ES-I3 (cell line): ENCODE results near the gene TPD52L2.

Experiments used
- H3K36me3 ChIP-seq: 2 replicates; pipeline ENCODE4 v1.6.1; 2013; ENCODE audit warnings: mild to moderate bottlenecking, low read length, control low read depth, moderate library complexity; ENCODE audit not compliant: insufficient read depth
- H3K4me1 ChIP-seq: 2 replicates; pipeline ENCODE4 v1.6.1; 2013; ENCODE audit warnings: mild to moderate bottlenecking, control low read depth, low read length; ENCODE audit not compliant: insufficient read depth
- H3K9ac ChIP-seq: 2 replicates; pipeline ENCODE4 v1.6.1; 2013; ENCODE audit warnings: low read depth, mild to moderate bottlenecking, low read length, moderate library complexity
- H3K9me3 ChIP-seq: 2 replicates; pipeline ENCODE4 v1.6.1; 2013; ENCODE audit warnings: mild to moderate bottlenecking, low read length, moderate library complexity; ENCODE audit not compliant: control insufficient read depth, insufficient read depth

TPD52L2 gene

DNA sequence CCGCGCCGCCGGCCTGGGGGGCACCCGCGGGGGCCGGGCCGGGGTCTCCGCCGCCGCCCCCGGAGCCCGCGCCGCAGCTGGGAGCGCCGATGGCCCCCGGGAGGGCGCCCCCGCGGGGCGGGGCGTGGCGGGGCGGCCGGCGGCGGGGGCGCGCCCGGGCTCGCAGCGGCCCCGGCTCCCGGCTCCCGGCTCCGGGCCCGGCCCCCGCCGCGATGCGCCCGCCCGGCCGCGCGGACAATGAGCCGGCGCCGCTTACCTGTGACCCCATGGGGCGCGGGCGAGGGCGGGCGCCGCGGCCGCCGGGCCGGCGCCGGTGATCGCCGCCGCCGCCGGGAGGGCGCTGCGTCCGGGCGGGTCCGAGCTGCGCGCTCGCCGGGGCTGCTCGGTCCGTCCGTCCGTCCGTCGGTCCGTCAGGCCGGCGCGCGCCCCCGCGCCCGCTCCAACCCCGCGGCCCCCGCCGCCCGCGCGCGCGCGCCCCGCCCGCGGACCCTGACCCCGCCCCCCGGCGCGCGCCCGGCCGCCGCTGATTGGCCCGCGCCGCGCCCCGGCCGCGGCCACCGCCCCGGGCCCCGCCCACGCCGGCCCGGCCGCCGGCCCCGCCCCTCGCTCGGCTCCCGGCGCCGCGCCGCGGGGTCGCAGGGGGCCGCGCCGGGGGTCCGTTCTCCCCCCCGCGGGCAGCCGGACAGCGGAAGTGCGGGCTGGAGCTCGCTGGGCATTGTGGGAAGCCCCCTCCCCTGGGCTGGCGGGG lies 34.1 kb upstream of the TPD52L2 start, which contains the start of gene ZBTB46:
ZBTB46 (minus strand) TSS at position 424 of the 748 bp plus-strand sequence. CDS start 40,507 bp downstream, outside the sequence.
- H3K9me3 ChIP-seq = no peaks in the 10 kb centered on the region
- peak within 1 kb of the TSS; percentile 86 for H3K9ac ChIP-seq
- H3K4me1 ChIP-seq = peaks cover 33% of the 10 kb centered on the region
- H3K36me3 ChIP-seq = no peaks in the 10 kb centered on the region

DNA sequence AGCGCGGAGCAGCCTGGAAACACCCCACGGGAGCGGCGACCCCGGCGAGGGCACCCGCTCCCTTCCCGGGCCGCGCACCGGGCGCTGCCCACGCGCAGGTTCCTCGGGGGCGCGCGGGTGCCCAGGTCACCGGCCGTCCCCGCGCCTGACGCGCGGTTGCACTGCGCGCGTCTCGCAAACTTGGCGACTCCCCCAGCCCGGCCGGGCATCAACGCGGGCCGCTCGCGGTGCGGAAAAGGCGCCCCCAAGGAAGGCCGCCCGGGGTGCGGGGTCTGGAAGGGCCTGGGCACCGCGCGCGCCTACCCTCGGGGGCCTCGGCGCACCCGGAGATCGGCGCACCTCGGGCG lies 33.5 kb upstream of the TPD52L2 start:
- Histone ChIP-seq H3K9me3 (no peaks in the 10 kb centered on the region), H3K9ac (peak overlapping the region; percentile 72; the same call in 1 of the 2 replicates), H3K36me3 (no peaks in the 10 kb centered on the region), H3K4me1 (peaks cover 33% of the 10 kb centered on the region)

GRCh38 chr20:63831993-63832686 lies 32.9 kb upstream of the TPD52L2 start:
- peaks cover 33% of the 10 kb centered on the region for H3K4me1 ChIP-seq
- peak overlapping the region; percentile 72 for H3K9ac ChIP-seq
- H3K36me3 ChIP-seq = no peaks in the 10 kb centered on the region
- no peaks in the 10 kb centered on the region for H3K9me3 ChIP-seq

DNA sequence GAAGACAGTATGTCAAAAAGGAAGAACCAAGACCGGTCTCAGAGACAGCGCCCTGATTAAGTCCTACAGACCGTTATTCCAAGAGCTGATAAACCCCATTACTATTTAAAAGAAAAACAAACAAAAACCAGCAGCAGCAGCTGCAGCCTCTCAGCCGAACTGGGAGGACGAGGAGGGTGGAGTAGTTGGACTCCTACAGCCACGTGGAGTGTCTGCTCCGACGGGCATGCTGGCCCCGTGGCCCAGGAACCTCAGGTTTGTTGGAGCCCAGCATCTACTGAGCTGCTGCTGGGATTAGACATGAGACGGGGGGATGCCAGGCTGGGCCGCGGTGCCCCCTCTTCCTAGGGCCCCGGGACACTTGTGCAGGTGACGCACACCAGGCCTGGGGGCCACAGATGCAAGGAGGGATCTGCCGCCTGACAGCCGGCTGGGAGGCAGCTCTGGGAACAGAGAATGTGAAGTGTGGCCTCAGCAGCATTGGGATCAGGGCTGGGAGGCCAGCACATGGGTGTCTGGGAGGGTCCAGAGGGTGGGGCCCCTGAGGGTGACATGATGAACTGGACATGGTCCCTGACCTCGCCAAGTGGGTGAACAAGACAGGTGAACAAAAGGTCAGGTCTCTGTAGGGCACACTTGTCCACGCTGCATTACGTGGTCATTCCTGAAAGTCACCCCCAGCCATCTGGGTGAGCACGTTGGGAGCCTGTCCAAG lies 31.1 kb upstream of the TPD52L2 start:
- Histone ChIP-seq H3K36me3 (no peaks in the 10 kb centered on the region), H3K4me1 (peaks cover 24% of the 10 kb centered on the region; the same call in 1 of the 2 replicates), H3K9ac (no peak overlapping the region), H3K9me3 (no peaks in the 10 kb centered on the region)

GRCh38 chr20:63834491-63834880 lies 30.6 kb upstream of the TPD52L2 start:
- Histone ChIP-seq H3K36me3 (no peaks in the 10 kb centered on the region), H3K9me3 (no peaks in the 10 kb centered on the region), H3K4me1 (peaks cover 18% of the 10 kb centered on the region; the same call in 1 of the 2 replicates), H3K9ac (no peak overlapping the region; the same call in 1 of the 2 replicates)

- Histone ChIP-seq H3K36me3 (no peaks in the 10 kb centered on the region), H3K4me1 (peaks cover 16% of the 10 kb centered on the region; the same call in 1 of the 2 replicates), H3K9ac (no peak overlapping the region; the same call in 1 of the 2 replicates), H3K9me3 (no peaks in the 10 kb centered on the region)
Observed at GRCh38 chr20:63835021-63835858, 29.8 kb upstream of the TPD52L2 start.

- Histone ChIP-seq H3K9ac (no peak overlapping the region), H3K9me3 (no peaks in the 10 kb centered on the region), H3K4me1 (peaks cover 16% of the 10 kb centered on the region; the same call in 1 of the 2 replicates), H3K36me3 (no peaks in the 10 kb centered on the region)
Observed at GRCh38 chr20:63836458-63837344, 28.4 kb upstream of the TPD52L2 start.

DNA sequence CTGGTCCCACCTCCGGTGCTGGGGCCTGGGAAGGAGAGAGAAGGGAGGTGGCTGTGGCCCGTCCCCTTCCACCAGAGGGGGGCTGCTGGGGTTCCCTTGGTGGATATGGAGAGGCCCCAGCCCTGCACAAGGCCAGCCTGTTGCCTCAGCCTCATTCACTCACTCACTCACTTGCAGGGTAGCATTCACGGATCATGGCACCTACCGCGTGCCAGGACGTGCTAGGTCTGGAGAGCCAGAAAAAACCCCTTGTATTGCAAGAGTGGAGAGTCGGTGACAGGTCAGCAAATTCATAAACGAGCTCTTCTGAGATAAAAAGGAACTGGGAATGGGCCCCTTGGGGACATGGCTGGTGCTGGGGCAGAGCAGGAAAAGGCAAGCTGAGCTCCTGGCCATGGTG lies 27.6 kb upstream of the TPD52L2 start:
- Histone ChIP-seq H3K9ac (no peak overlapping the region), H3K36me3 (no peaks in the 10 kb centered on the region), H3K4me1 (peaks cover 16% of the 10 kb centered on the region; the same call in 1 of the 2 replicates), H3K9me3 (no peaks in the 10 kb centered on the region)

GRCh38 chr20:63839620-63840019 lies 25.4 kb upstream of the TPD52L2 start:
- no peaks in the 10 kb centered on the region for H3K9me3 ChIP-seq
- H3K4me1 ChIP-seq = peaks cover 6% of the 10 kb centered on the region; the same call in 1 of the 2 replicates
- H3K36me3 ChIP-seq = no peaks in the 10 kb centered on the region
- no peak overlapping the region for H3K9ac ChIP-seq

GRCh38 chr20:63840405-63840828 lies 24.7 kb upstream of the TPD52L2 start:
- peaks cover 3% of the 10 kb centered on the region; the same call in 1 of the 2 replicates for H3K4me1 ChIP-seq
- H3K9me3 ChIP-seq = no peaks in the 10 kb centered on the region
- H3K9ac ChIP-seq = no peak overlapping the region
- H3K36me3 ChIP-seq = no peaks in the 10 kb centered on the region

GRCh38 chr20:63842258-63842657 lies 22.8 kb upstream of the TPD52L2 start:
- Histone ChIP-seq H3K9me3 (no peaks in the 10 kb centered on the region), H3K9ac (no peak overlapping the region), H3K36me3 (no peaks in the 10 kb centered on the region), H3K4me1 (peaks cover 7% of the 10 kb centered on the region)

- peaks cover 14% of the 10 kb centered on the region for H3K4me1 ChIP-seq
- H3K9ac ChIP-seq = no peak overlapping the region
- H3K36me3 ChIP-seq = no peaks in the 10 kb centered on the region
- no peaks in the 10 kb centered on the region for H3K9me3 ChIP-seq
Observed at GRCh38 chr20:63843222-63843621, 21.8 kb upstream of the TPD52L2 start.

- Histone ChIP-seq H3K4me1 (peaks cover 18% of the 10 kb centered on the region), H3K36me3 (no peaks in the 10 kb centered on the region), H3K9me3 (no peaks in the 10 kb centered on the region), H3K9ac (no peak overlapping the region)
Observed at GRCh38 chr20:63843778-63844177, 21.3 kb upstream of the TPD52L2 start.
